Measurements from ENCODE around the gene SAMD13. TPM values are rescaled to one million over a fixed set of nuclear protein-coding genes. Genes with fewer than 3 reads are reported as not detected.

Gene SAMD13
- total and polyA plus RNA-seq, 7 experiments from 2014 or later: 0.27 to 0.75 (median 0.43) TPM; not detected in 2

GRCh38 chr1:84352298-84353106, 51.0 kb downstream of the SAMD13 start:
- peaks cover 0 to 9% (median 5%) of the 10 kb centered on the region in 5 donors for H3K27me3 Mint-ChIP-seq
- Histone ChIP-seq H3K27ac (ENCODE audit: low read depth, low read length) (no peak overlapping the region), H3K27me3 (ENCODE audit: control insufficient read depth in 2 of 2, insufficient read depth in 2 of 2, low read length in 2 of 2) (peaks cover 0 to 3% of the 10 kb centered on the region in 2 donors), H3K36me3 (ENCODE audit: control insufficient read depth in 2 of 3, insufficient read depth in 3 of 3, low read length in 3 of 3) (no peaks in the 10 kb centered on the region), H3K4me3 (ENCODE audit: low read length) (no peak overlapping the region), H3K4me1 (ENCODE audit: control insufficient read depth in 2 of 2, insufficient read depth in 2 of 2, low read length in 2 of 2) (no peaks in the 10 kb centered on the region), H3K9me3 (ENCODE audit: control insufficient read depth in 2 of 3, low read length in 3 of 3) (no peaks in the 10 kb centered on the region)
- H3K9me3 Mint-ChIP-seq: peaks cover 0 to 5% (median 1%) of the 10 kb centered on the region in 11 donors
- peaks cover 0 to 6% (median 0%) of the 10 kb centered on the region in 5 donors for H3K36me3 Mint-ChIP-seq
- intact Hi-C loops (cut with micrococcal nuclease): no loop called here
- ChIA-PET CTCF (no interaction called here), POLR2A (no interaction called here)
- DNase-seq (no peak), ATAC-seq (no peak)
- H3K4me1 Mint-ChIP-seq: no peaks in the 10 kb centered on the region
- H3K27ac Mint-ChIP-seq: no peak overlapping the region
- H3K4me3 Mint-ChIP-seq: no peak overlapping the region

- Histone ChIP-seq H3K9me3 (ENCODE audit: control insufficient read depth in 2 of 3, low read length in 3 of 3) (no peaks in the 10 kb centered on the region), H3K27me3 (ENCODE audit: control insufficient read depth in 2 of 2, insufficient read depth in 2 of 2, low read length in 2 of 2) (peaks cover 0 to 3% of the 10 kb centered on the region in 2 donors), H3K36me3 (ENCODE audit: control insufficient read depth in 2 of 3, insufficient read depth in 3 of 3, low read length in 3 of 3) (no peaks in the 10 kb centered on the region), H3K4me1 (ENCODE audit: control insufficient read depth in 2 of 2, insufficient read depth in 2 of 2, low read length in 2 of 2) (no peaks in the 10 kb centered on the region), H3K27ac (ENCODE audit: low read depth, low read length) (no peak overlapping the region), H3K4me3 (ENCODE audit: low read length) (no peak overlapping the region)
- ATAC-seq: no peak
- peaks cover 0 to 9% (median 5%) of the 10 kb centered on the region in 5 donors for H3K27me3 Mint-ChIP-seq
- no peak for DNase-seq
- peaks cover 0 to 10% (median 0%) of the 10 kb centered on the region in 5 donors for H3K36me3 Mint-ChIP-seq
- H3K27ac Mint-ChIP-seq: no peak overlapping the region
- no peaks in the 10 kb centered on the region for H3K4me1 Mint-ChIP-seq
- CTCF ChIA-PET: interaction anchor here (0.6 kb wide), 1 partner anchor 56 kb away, joined by 7 read pairs; no protein-coding TSS in a partner anchor
- POLR2A ChIA-PET: no interaction called here
- H3K9me3 Mint-ChIP-seq: peaks cover 0 to 11% (median 1%) of the 10 kb centered on the region in 11 donors
- no peak overlapping the region for H3K4me3 Mint-ChIP-seq
- intact Hi-C loops (cut with micrococcal nuclease): no loop called here
Observed at GRCh38 chr1:84353695-84354094, 52.2 kb downstream of the SAMD13 start.

GRCh38 chr1:84355556-84355955, 54.0 kb downstream of the SAMD13 start:
- Mint-ChIP-seq H3K4me3 (no peak overlapping the region), H3K36me3 (peaks cover 0 to 10% (median 0%) of the 10 kb centered on the region in 5 donors), H3K4me1 (no peaks in the 10 kb centered on the region), H3K27ac (no peak overlapping the region), H3K27me3 (peaks cover 0 to 9% (median 5%) of the 10 kb centered on the region in 5 donors), H3K9me3 (peaks cover 0 to 11% (median 1%) of the 10 kb centered on the region in 11 donors)
- DNase-seq (no peak), ATAC-seq (no peak)
- Histone ChIP-seq H3K4me1 (ENCODE audit: control insufficient read depth in 2 of 2, insufficient read depth in 2 of 2, low read length in 2 of 2) (no peaks in the 10 kb centered on the region), H3K4me3 (ENCODE audit: low read length) (no peak overlapping the region), H3K9me3 (ENCODE audit: control insufficient read depth in 2 of 3, low read length in 3 of 3) (no peaks in the 10 kb centered on the region), H3K27me3 (ENCODE audit: control insufficient read depth in 2 of 2, insufficient read depth in 2 of 2, low read length in 2 of 2) (peaks cover 0 to 3% of the 10 kb centered on the region in 2 donors), H3K36me3 (ENCODE audit: control insufficient read depth in 2 of 3, insufficient read depth in 3 of 3, low read length in 3 of 3) (no peaks in the 10 kb centered on the region), H3K27ac (ENCODE audit: low read depth, low read length) (no peak overlapping the region)
- intact Hi-C loops (cut with micrococcal nuclease): no loop called here
- POLR2A ChIA-PET: no interaction called here
- CTCF ChIA-PET: no interaction called here

- Mint-ChIP-seq H3K27me3 (peaks cover 0 to 9% (median 5%) of the 10 kb centered on the region in 5 donors), H3K36me3 (peaks cover 0 to 10% (median 0%) of the 10 kb centered on the region in 5 donors), H3K4me1 (no peaks in the 10 kb centered on the region), H3K9me3 (peaks cover 0 to 11% (median 1%) of the 10 kb centered on the region in 11 donors), H3K27ac (no peak overlapping the region), H3K4me3 (no peak overlapping the region)
- intact Hi-C loops (cut with micrococcal nuclease): no loop called here
- Histone ChIP-seq H3K9me3 (ENCODE audit: control insufficient read depth in 2 of 3, low read length in 3 of 3) (no peaks in the 10 kb centered on the region), H3K27me3 (ENCODE audit: control insufficient read depth in 2 of 2, insufficient read depth in 2 of 2, low read length in 2 of 2) (peaks cover 0 to 3% of the 10 kb centered on the region in 2 donors), H3K36me3 (ENCODE audit: control insufficient read depth in 2 of 3, insufficient read depth in 3 of 3, low read length in 3 of 3) (no peaks in the 10 kb centered on the region), H3K27ac (ENCODE audit: low read depth, low read length) (no peak overlapping the region), H3K4me1 (ENCODE audit: control insufficient read depth in 2 of 2, insufficient read depth in 2 of 2, low read length in 2 of 2) (no peaks in the 10 kb centered on the region), H3K4me3 (ENCODE audit: low read length) (no peak overlapping the region)
- POLR2A ChIA-PET: no interaction called here
- CTCF ChIA-PET: no interaction called here
- no peak for DNase-seq
- ATAC-seq: no peak
Observed at GRCh38 chr1:84356881-84357280, 55.4 kb downstream of the SAMD13 start.

GRCh38 chr1:84358695-84359094, 57.2 kb downstream of the SAMD13 start:
- Histone ChIP-seq H3K27me3 (ENCODE audit: control insufficient read depth in 2 of 2, insufficient read depth in 2 of 2, low read length in 2 of 2) (peaks cover 0 to 3% of the 10 kb centered on the region in 2 donors), H3K36me3 (ENCODE audit: control insufficient read depth in 2 of 3, insufficient read depth in 3 of 3, low read length in 3 of 3) (no peaks in the 10 kb centered on the region), H3K4me1 (ENCODE audit: control insufficient read depth in 2 of 2, insufficient read depth in 2 of 2, low read length in 2 of 2) (no peaks in the 10 kb centered on the region), H3K4me3 (ENCODE audit: low read length) (no peak overlapping the region), H3K9me3 (ENCODE audit: control insufficient read depth in 2 of 3, low read length in 3 of 3) (no peaks in the 10 kb centered on the region), H3K27ac (ENCODE audit: low read depth, low read length) (no peak overlapping the region)
- intact Hi-C loops (cut with micrococcal nuclease): no loop called here
- H3K9me3 Mint-ChIP-seq: peaks cover 0 to 11% (median 0%) of the 10 kb centered on the region in 11 donors
- H3K4me1 Mint-ChIP-seq: peaks cover 0 to 11% (median 3%) of the 10 kb centered on the region in 7 donors
- no peak overlapping the region for H3K27ac Mint-ChIP-seq
- ChIA-PET CTCF (no interaction called here), POLR2A (no interaction called here)
- ATAC-seq (no peak), DNase-seq (no peak)
- no peak overlapping the region for H3K4me3 Mint-ChIP-seq
- H3K36me3 Mint-ChIP-seq: peaks cover 0 to 10% (median 0%) of the 10 kb centered on the region in 5 donors
- H3K27me3 Mint-ChIP-seq: peaks cover 0 to 9% (median 5%) of the 10 kb centered on the region in 5 donors

GRCh38 chr1:84360316-84360715, 58.8 kb downstream of the SAMD13 start:
- H3K27me3 Mint-ChIP-seq: peaks cover 0 to 9% (median 5%) of the 10 kb centered on the region in 5 donors
- no peak overlapping the region for H3K4me3 ChIP-seq (ENCODE audit: low read length)
- peaks cover 0 to 14% (median 4%) of the 10 kb centered on the region in 7 donors for H3K4me1 Mint-ChIP-seq
- ATAC-seq (no peak), DNase-seq (no peak)
- H3K27ac Mint-ChIP-seq: no peak overlapping the region
- H3K36me3 Mint-ChIP-seq: peaks cover 0 to 10% (median 0%) of the 10 kb centered on the region in 5 donors
- H3K27ac ChIP-seq (ENCODE audit: low read depth, low read length): no peak overlapping the region
- ChIA-PET CTCF (no interaction called here), POLR2A (no interaction called here)
- H3K4me3 Mint-ChIP-seq: no peak overlapping the region
- H3K27me3 ChIP-seq (ENCODE audit: control insufficient read depth in 2 of 2, insufficient read depth in 2 of 2, low read length in 2 of 2): peaks cover 0 to 3% of the 10 kb centered on the region in 2 donors
- no peaks in the 10 kb centered on the region for H3K9me3 ChIP-seq (ENCODE audit: control insufficient read depth in 2 of 3, low read length in 3 of 3)
- peaks cover 0 to 11% (median 0%) of the 10 kb centered on the region in 11 donors for H3K9me3 Mint-ChIP-seq
- H3K36me3 ChIP-seq (ENCODE audit: control insufficient read depth in 2 of 3, insufficient read depth in 3 of 3, low read length in 3 of 3): no peaks in the 10 kb centered on the region
- no peaks in the 10 kb centered on the region for H3K4me1 ChIP-seq (ENCODE audit: control insufficient read depth in 2 of 2, insufficient read depth in 2 of 2, low read length in 2 of 2)
- intact Hi-C loops (cut with micrococcal nuclease): no loop called here

Data from naive thymus-derived CD4-positive, alpha-beta T cell (primary cell).